ENCODE results near the gene SUN5. TPM values are rescaled to one million over a fixed set of nuclear protein-coding genes. Genes with fewer than 3 reads are reported as not detected.

Gene SUN5
- total RNA-seq, 1 experiment from 2014 or later: not detected

- no peak overlapping the region for H3K4me3 ChIP-seq
- DNase-seq: no peak
- H3K27me3 ChIP-seq: no peaks in the 10 kb centered on the region
- H3K9me3 ChIP-seq: no peaks in the 10 kb centered on the region
- H3K36me3 ChIP-seq: no peaks in the 10 kb centered on the region
These were observed 25.8 kb upstream of the SUN5 start for GRCh38 chr20:33030076-33030475.

DNA sequence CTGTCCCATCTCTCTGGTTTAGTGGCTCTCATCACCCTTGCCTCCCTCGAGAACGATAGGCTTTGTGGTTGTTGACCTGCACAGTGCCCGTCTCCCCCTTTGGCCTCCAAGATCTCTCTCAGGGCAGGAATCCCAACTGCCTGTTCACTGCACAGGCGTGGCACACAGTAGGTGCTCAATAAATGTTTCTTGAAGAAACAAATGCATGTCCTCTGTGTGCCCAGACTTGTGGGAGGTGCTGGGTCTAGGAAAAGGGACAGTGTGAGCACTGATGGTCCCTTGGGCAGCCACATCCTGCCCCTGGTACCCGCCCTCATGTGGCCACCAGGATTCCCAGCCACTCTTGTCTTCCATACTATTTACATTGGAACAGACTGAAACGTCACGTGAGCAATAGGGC lies 24.6 kb upstream of the SUN5 start:
- H3K4me3 ChIP-seq: no peak overlapping the region
- H3K36me3 ChIP-seq: no peaks in the 10 kb centered on the region
- H3K9me3 ChIP-seq: no peaks in the 10 kb centered on the region
- DNase-seq: no peak
- no peaks in the 10 kb centered on the region for H3K27me3 ChIP-seq

GRCh38 chr20:33027769-33028751 lies 23.8 kb upstream of the SUN5 start:
- DNase-seq: no peak
- Histone ChIP-seq H3K4me3 (no peak overlapping the region), H3K27me3 (no peaks in the 10 kb centered on the region), H3K36me3 (no peaks in the 10 kb centered on the region), H3K9me3 (no peaks in the 10 kb centered on the region)

DNA sequence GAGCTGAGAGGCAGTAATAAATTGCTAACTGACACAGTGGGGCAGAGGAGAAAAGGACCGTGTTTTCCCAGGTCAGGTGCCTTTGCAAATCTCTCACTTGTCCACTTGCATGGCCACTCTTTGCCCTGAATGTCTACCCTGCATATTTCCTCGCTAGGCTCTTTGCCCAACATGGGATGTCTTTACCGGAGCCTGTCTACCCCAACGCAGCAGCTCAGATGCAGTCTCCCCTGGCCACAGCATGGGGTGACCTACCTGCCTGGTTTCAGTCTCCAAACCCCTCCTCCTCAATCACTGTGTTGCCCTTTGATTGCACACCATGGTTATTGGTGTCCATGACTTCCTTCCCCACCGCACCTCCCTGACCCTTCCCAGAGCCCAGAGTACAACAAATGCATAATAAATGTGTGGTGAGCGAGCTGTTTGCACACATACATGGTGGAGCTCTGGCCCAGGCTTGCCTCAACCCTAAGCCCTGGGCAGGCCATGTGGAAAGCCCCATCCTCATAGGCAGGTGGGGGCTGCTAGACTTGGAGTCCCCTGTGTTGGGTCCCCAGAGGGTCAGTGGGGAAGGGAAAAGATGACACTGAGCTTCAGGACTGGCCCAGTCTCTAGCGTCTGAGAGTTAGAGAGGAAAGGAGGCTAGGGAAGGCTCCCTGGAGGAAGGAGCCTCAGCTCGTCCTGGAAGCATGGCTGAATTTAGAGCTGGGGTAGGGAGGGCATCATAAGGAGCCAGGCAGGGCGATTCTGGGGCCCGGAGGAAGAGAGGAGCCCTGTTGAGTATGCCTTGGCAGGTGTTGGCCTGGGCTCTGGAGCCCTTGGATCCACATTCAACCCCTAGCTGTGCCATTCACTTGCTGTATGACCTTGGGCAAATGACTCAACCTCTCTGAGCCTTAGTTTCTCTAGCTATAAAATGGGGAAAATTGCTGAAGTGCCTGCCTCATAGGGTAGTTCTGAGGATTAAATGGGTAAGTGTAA lies 22.8 kb upstream of the SUN5 start:
- no peaks in the 10 kb centered on the region for H3K9me3 ChIP-seq
- H3K27me3 ChIP-seq: no peaks in the 10 kb centered on the region
- no peak overlapping the region for H3K4me3 ChIP-seq
- no peaks in the 10 kb centered on the region for H3K36me3 ChIP-seq
- no peak for DNase-seq

DNA sequence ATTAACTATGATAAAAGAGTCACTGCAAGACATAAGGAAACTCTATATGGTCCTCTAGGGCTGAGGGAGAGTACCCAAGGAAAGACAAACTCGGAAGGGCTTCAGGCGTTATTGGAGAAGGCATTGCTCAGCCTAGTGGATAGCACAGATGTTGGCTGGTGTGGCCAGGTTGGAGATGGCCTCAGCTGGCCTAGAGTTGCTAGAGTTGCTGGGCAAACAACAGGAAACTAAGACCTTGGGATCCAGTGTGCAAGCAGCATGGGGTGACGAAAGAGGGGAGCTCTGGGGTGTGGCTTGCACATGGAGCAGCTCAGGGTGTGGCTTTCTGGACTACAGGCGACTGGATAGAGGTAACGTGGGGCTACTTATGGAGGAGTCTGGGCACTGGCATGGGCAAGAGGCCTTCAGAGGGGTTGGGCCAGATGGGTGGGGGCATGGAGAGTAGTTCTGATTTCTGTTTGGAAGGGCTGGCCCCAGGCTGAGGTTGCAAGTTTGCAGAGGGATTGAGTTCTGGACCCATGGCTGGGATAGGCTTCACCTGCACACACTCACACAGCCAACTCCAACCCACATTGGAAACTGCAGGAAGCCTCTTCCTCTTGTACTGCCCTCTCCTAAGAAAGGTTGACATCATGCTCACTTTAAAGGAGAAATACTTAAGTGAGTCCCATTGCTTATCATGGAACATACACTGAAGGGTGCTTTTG lies 22.0 kb upstream of the SUN5 start:
- H3K9me3 ChIP-seq: no peaks in the 10 kb centered on the region
- no peaks in the 10 kb centered on the region for H3K36me3 ChIP-seq
- no peaks in the 10 kb centered on the region for H3K27me3 ChIP-seq
- no peak overlapping the region for H3K4me3 ChIP-seq
- DNase-seq: no peak

- no peaks in the 10 kb centered on the region for H3K9me3 ChIP-seq
- no peak overlapping the region for H3K4me3 ChIP-seq
- no peak for DNase-seq
- no peaks in the 10 kb centered on the region for H3K36me3 ChIP-seq
- no peaks in the 10 kb centered on the region for H3K27me3 ChIP-seq
These were observed 21.2 kb upstream of the SUN5 start for GRCh38 chr20:33025318-33025876.

GRCh38 chr20:33024609-33025317 lies 20.5 kb upstream of the SUN5 start:
- Histone ChIP-seq H3K4me3 (no peak overlapping the region), H3K9me3 (no peaks in the 10 kb centered on the region), H3K36me3 (no peaks in the 10 kb centered on the region), H3K27me3 (no peaks in the 10 kb centered on the region)
- no peak for DNase-seq

GRCh38 chr20:33024243-33024560 lies 20.0 kb upstream of the SUN5 start:
- H3K9me3 ChIP-seq: no peaks in the 10 kb centered on the region
- H3K4me3 ChIP-seq: no peak overlapping the region
- H3K36me3 ChIP-seq: no peaks in the 10 kb centered on the region
- no peaks in the 10 kb centered on the region for H3K27me3 ChIP-seq
- no peak for DNase-seq

DNA sequence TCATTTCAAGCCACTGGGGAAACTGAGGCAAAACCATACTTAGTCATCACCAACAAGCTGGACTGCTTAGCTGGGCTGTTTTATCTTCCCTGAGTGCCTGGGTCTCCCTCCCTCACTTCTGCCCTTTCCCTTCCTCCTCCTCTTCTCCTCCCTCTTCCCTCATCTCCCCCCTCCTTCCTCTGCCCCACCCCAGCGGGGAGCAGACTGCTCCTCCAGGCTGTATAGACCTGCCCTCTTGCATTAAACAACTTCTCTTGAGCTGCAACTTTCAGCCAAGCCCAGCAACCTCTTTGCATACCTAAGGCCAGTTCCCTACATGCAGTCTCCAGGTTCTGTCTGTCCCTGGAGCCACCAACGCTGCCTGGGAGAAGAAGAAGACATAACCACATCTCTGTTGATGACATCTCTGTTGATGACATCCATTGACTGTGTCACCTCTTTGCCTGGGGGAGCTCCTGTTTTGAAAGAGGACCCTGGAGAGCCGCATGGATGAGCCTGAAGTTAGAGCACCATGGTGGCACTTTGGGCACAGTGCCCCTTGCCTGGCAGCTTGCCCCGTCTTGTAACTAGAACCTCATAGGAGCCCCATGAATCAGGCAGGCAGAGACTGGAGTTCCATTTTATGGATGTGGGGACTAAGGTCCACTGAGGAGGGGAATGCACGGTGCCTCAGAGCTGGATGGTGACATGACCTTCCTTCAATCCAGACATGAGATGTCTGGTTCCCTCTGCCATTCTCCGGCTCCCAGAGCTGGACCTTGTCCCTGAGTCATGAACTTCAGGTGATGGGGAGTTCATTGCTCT lies 19.4 kb upstream of the SUN5 start:
- Histone ChIP-seq H3K36me3 (no peaks in the 10 kb centered on the region), H3K9me3 (no peaks in the 10 kb centered on the region), H3K27me3 (no peaks in the 10 kb centered on the region), H3K4me3 (no peak overlapping the region)
- no peak for DNase-seq

DNA sequence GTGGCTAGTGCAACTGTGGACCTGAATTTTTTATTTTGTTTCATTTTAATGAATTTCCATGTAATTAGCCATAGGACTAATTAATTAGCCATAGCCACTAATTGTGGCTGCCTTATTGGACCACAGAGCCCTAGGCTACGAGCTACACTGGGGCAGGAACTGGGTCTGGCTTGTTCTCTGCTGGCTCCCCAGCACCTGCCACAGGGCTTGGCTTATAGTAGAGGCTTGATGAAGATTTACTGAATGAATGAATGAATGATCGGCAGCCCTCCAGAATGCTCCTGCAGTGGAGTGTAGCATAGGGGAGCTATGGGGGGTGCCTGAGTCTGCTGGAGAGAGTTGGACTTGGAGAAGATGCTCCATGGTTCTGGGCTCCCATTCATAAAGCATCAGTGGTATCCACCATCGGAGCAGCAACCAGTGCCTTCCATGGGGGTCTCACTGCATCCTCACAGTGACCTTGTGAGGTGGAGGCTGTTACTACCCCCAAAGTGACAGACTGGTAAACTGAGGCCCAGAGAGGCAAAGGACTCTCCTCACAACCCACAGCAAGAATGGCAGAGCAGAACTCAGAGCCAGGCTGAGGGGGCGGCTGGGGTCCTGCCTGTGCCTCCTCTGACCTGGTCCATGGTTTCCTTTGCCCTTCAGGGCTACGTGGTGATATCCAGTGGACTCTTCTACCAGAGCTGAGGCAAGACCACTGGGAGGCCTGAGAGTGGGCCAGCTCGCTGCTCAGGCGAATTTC lies 18.6 kb upstream of the SUN5 start:
- H3K4me3 ChIP-seq: no peak overlapping the region
- no peaks in the 10 kb centered on the region for H3K27me3 ChIP-seq
- no peak for DNase-seq
- no peaks in the 10 kb centered on the region for H3K9me3 ChIP-seq
- no peaks in the 10 kb centered on the region for H3K36me3 ChIP-seq

DNA sequence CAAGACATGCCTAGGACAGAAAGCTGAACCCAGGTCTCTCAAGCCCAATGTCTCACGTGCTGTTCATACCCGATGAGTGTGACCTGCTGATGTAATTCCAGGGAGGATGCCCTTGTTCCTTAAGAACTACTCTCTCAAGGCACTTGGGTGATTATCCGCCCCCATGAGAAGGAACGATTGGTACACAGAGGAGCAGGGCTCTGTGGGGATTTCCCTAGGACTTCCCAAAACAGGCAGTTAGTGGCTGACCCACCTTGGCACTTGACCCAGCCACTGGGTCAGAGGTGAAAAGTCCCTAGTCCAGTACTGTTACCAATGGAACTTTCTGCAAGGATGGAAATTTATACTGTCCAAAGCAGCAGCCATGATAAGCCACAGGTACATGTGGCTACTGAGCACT lies 18.1 kb upstream of the SUN5 start:
- no peak for DNase-seq
- Histone ChIP-seq H3K27me3 (no peaks in the 10 kb centered on the region), H3K4me3 (no peak overlapping the region), H3K36me3 (no peaks in the 10 kb centered on the region), H3K9me3 (no peaks in the 10 kb centered on the region)

DNA sequence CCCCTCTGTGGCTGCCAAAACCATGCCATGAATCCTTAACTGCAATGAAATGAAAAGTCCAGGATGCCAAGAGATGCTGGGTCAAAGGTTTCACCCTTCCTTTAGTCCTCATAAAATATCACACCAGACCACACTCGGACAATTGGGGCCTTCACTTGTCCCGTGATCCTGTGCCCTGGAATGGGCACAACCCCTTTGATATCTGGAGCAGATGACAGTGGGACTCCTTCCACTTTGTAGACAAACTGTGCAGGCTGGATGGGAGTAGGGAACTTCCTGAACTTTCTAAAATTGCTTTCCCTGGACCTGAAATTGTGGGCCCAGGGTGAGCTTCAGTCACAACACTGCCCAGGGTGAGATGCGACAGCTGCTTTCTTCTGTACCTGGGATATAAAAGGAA lies 17.6 kb upstream of the SUN5 start:
- Histone ChIP-seq H3K4me3 (no peak overlapping the region), H3K27me3 (no peaks in the 10 kb centered on the region), H3K9me3 (no peaks in the 10 kb centered on the region), H3K36me3 (no peaks in the 10 kb centered on the region)
- DNase-seq: no peak

- DNase-seq: no peak
- H3K36me3 ChIP-seq: no peaks in the 10 kb centered on the region
- H3K9me3 ChIP-seq: no peaks in the 10 kb centered on the region
- H3K4me3 ChIP-seq: no peak overlapping the region
- no peaks in the 10 kb centered on the region for H3K27me3 ChIP-seq
These were observed 16.3 kb upstream of the SUN5 start for GRCh38 chr20:33020278-33021161.
